GM10266 (cell line): ENCODE data around the gene SYT10.
"Not testable (repeated sequence)": the region's sequence is repeated elsewhere in the genome, so short reads cannot be mapped to it uniquely, and the experiment has no call there.

ENCODE experiments used
- DNase-seq: peaks from one replicate; pipeline ENCODE4 v3.0.0; 2012; ENCODE audit errors: extremely low spot score
- CTCF ChIP-seq: IDR thresholded peaks from 2 replicates; pipeline ENCODE4 v1.5.1; 2012; ENCODE audit warnings: mild to moderate bottlenecking, low read depth; ENCODE audit not compliant: control insufficient read depth, insufficient read depth; ENCODE audit errors: missing control alignments

Gene SYT10

GRCh38 chr12:33357181-33357580, 82.4 kb downstream of the SYT10 start:
- no peak for TF ChIP-seq CTCF
- no peak for DNase-seq

GRCh38 chr12:33349791-33350190, 89.8 kb downstream of the SYT10 start:
- TF ChIP-seq CTCF = no peak
- DNase-seq = no peak

GRCh38 chr12:33331961-33332398, 107.6 kb downstream of the SYT10 start:
- not testable (repeated sequence) for DNase-seq

GRCh38 chr12:33330940-33331339, 108.7 kb downstream of the SYT10 start:
- TF ChIP-seq CTCF = no peak
- DNase-seq = no peak
